Measurements from ENCODE around the gene ABCC12.

Gene ABCC12

GRCh38 chr16:48165961-48166578 is 10.3 kb upstream of the ABCC12 start:
- DNase-seq: no peak

- DNase-seq: no peak
These were observed 9.3 kb upstream of the ABCC12 start for GRCh38 chr16:48164907-48165715.

GRCh38 chr16:48162839-48163410 is 7.1 kb upstream of the ABCC12 start:
- DNase-seq: no peak

GRCh38 chr16:48161906-48162305 is 6.1 kb upstream of the ABCC12 start:
- no peak for DNase-seq

- DNase-seq: no peak
These were observed 4.8 kb upstream of the ABCC12 start for GRCh38 chr16:48160575-48160974.

GRCh38 chr16:48158296-48158695 is 2.5 kb upstream of the ABCC12 start:
- DNase-seq: no peak

GRCh38 chr16:48157794-48158193 is 2.0 kb upstream of the ABCC12 start:
- DNase-seq: no peak

- no peak for DNase-seq
These were observed 1.5 kb upstream of the ABCC12 start for GRCh38 chr16:48157302-48157701.

GRCh38 chr16:48156790-48157209 is 1.0 kb upstream of the ABCC12 start:
- DNase-seq: no peak

- no peak for DNase-seq
These were observed 2.0 kb downstream of the ABCC12 start for GRCh38 chr16:48153774-48154173.

GRCh38 chr16:48152226-48152625 is 3.6 kb downstream of the ABCC12 start:
- no peak for DNase-seq

GRCh38 chr16:48150707-48151106 is 5.1 kb downstream of the ABCC12 start:
- no peak for DNase-seq

- DNase-seq: no peak
These were observed 9.1 kb downstream of the ABCC12 start for GRCh38 chr16:48146710-48147109.

GRCh38 chr16:48146131-48146530 is 9.7 kb downstream of the ABCC12 start:
- DNase-seq: no peak

GRCh38 chr16:48143812-48144368 is 11.9 kb downstream of the ABCC12 start:
- no peak for DNase-seq

GRCh38 chr16:48140821-48141220 is 15.0 kb downstream of the ABCC12 start:
- no peak for DNase-seq

GRCh38 chr16:48139517-48139916 is 16.3 kb downstream of the ABCC12 start:
- no peak for DNase-seq

- no peak for DNase-seq
These were observed 17.2 kb downstream of the ABCC12 start for GRCh38 chr16:48138543-48138942.

- DNase-seq: no peak
These were observed 18.0 kb downstream of the ABCC12 start for GRCh38 chr16:48137822-48138221.

GRCh38 chr16:48136547-48137360 is 19.0 kb downstream of the ABCC12 start:
- DNase-seq: no peak

GRCh38 chr16:48133455-48134211 is 22.2 kb downstream of the ABCC12 start:
- DNase-seq: no peak

- no peak for DNase-seq
These were observed 23.1 kb downstream of the ABCC12 start for GRCh38 chr16:48132696-48133095.
